Large intestine (tissue), 3 donors: ENCODE data around the gene STK35. TPM values are rescaled to one million over a fixed set of nuclear protein-coding genes. Genes with fewer than 3 reads are reported as not detected.

Source experiments
- DNase-seq, 2 donors: peaks; one replicate each; pipeline versions ENCODE4 v3.0.0 to v3.0.0-alpha.2; 2013
- H3K27ac ChIP-seq: one replicate; pipeline ENCODE4 v1.5.1; 2013; ENCODE audit warnings: low read length
- H3K27me3 ChIP-seq: 2 replicates; pipeline ENCODE4 v1.6.1; 2013; ENCODE audit warnings: low read length; ENCODE audit not compliant: control insufficient read depth, insufficient read depth
- H3K36me3 ChIP-seq: 2 replicates; pipeline ENCODE4 v1.6.1; 2013; ENCODE audit warnings: low read length; ENCODE audit not compliant: control insufficient read depth, insufficient read depth
- H3K4me1 ChIP-seq: one replicate; pipeline ENCODE4 v1.6.1; 2013; ENCODE audit warnings: low read length; ENCODE audit not compliant: control insufficient read depth, insufficient read depth
- H3K4me3 ChIP-seq: one replicate; pipeline ENCODE4 v1.5.1; 2013; ENCODE audit warnings: low read length
- H3K9me3 ChIP-seq: one replicate; pipeline ENCODE4 v1.6.1; 2013; ENCODE audit warnings: mild to moderate bottlenecking, low read depth, low read length, moderate library complexity; ENCODE audit not compliant: control insufficient read depth
- WGBS: methylation state at CpG from one replicate; pipeline ENCODE4 v1.1.5; 2013; ENCODE audit warnings: low lambda C conversion rate; ENCODE audit not compliant: insufficient coverage; 5-methylcytosine and 5-hydroxymethylcytosine counted together
- polyA plus RNA-seq: library from polyadenylated mRNA; unstranded; fragments of 120-200 nt; gene quantifications from one replicate; pipeline ENCODE4 v1.2.1, GENCODE V29; 2013

STK35 gene
- polyA plus RNA-seq, 1 donor, result 16.0 TPM

GRCh38 chr20:2135013-2135412 lies 33.4 kb downstream of the STK35 start:
- Histone ChIP-seq H3K36me3 (peaks cover 17% of the 10 kb centered on the region), H3K27me3 (no peaks in the 10 kb centered on the region), H3K9me3 (no peaks in the 10 kb centered on the region), H3K4me3 (no peak overlapping the region), H3K4me1 (no peaks in the 10 kb centered on the region), H3K27ac (no peak overlapping the region)
- no CpG with 5 or more reads among the region's 4 CpGs for WGBS
- DNase-seq, result no peak

DNA sequence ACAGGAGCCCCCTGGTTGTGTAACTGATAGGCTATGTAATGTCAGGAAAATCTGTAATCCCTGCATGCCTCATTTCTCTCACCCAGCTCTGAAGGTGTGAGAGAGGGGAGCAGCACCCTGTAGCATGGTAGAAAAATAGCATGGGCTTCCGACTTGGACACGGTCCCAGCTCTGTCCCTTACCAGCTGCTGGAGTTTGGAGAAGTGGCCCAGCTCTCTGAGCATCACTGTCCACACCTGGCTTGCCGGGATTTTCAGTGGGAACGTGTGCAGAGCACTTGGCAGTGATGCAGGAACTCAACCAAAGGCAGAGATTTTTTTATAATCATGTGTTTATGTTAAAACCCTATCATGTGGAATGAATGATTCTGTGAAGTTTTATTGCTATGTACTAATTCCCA lies 34.6 kb downstream of the STK35 start:
- H3K36me3 ChIP-seq, result peaks cover 24% of the 10 kb centered on the region
- DNase-seq, result no peak
- H3K27ac ChIP-seq, result no peak overlapping the region
- no CpG with 5 or more reads among the region's 4 CpGs for WGBS
- H3K4me1 ChIP-seq, result no peaks in the 10 kb centered on the region
- no peak overlapping the region for H3K4me3 ChIP-seq
- no peaks in the 10 kb centered on the region for H3K27me3 ChIP-seq
- no peaks in the 10 kb centered on the region for H3K9me3 ChIP-seq

GRCh38 chr20:2137552-2138201 lies 36.0 kb downstream of the STK35 start:
- Histone ChIP-seq H3K27ac (no peak overlapping the region), H3K36me3 (peaks cover 22% of the 10 kb centered on the region), H3K27me3 (no peaks in the 10 kb centered on the region), H3K9me3 (no peaks in the 10 kb centered on the region), H3K4me1 (no peaks in the 10 kb centered on the region), H3K4me3 (no peak overlapping the region)
- WGBS, result 74% methylated on average over 4 of the region's 11 CpGs
- DNase-seq, result no peak

DNA sequence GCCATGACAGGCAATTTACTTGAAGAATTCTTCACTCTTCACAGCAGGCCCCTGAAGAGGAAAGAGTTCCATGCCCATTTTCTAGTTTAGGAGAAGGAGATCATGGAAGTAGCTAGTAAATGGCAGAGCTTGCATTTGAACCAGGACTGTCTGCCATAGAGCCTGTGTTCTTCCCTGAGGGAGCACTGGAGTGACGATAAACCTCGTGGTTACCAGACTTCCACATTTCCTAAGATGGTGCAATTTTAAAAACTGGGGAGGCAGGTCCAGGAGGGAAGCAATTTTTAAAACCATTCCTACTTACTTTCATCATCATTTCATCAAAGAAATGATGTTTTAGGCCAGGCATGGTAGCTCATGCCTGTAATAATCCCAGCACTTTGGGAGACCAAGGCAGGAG lies 36.8 kb downstream of the STK35 start:
- Histone ChIP-seq H3K4me1 (no peaks in the 10 kb centered on the region), H3K4me3 (no peak overlapping the region), H3K9me3 (no peaks in the 10 kb centered on the region), H3K27ac (no peak overlapping the region), H3K27me3 (no peaks in the 10 kb centered on the region), H3K36me3 (peaks cover 25% of the 10 kb centered on the region)
- DNase-seq, result no peak
- no CpG with 5 or more reads among the region's 2 CpGs for WGBS

DNA sequence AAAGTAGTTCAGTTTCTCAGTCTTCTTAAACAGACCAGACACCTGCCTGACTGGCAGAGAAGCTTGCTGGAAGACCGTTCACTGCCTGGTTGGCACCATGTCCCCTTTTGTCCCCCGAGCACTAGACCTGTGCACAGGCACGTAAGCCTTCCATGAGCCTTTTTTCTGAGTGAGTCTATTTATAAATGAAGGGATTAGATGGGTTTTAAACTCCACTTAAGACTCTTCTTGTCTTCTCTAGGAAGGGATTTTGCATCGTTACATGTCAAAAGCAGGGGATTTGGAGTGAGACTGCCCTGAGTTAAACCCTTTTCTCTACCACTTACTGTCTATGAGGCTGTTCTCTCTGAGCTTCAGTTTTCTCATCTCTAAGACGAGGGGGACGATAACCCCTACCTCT lies 37.6 kb downstream of the STK35 start:
- peaks cover 28% of the 10 kb centered on the region for H3K36me3 ChIP-seq
- H3K4me1 ChIP-seq, result no peaks in the 10 kb centered on the region

GRCh38 chr20:2139736-2140135 lies 38.1 kb downstream of the STK35 start:
- Histone ChIP-seq H3K9me3 (no peaks in the 10 kb centered on the region), H3K4me1 (no peaks in the 10 kb centered on the region), H3K4me3 (no peak overlapping the region), H3K36me3 (peaks cover 33% of the 10 kb centered on the region), H3K27ac (no peak overlapping the region), H3K27me3 (no peaks in the 10 kb centered on the region)
- no CpG with 5 or more reads among the region's 2 CpGs for WGBS
- no peak for DNase-seq

More for the DNA sequence above, 37.6 kb downstream of the STK35 start:
- H3K9me3 ChIP-seq, result no peaks in the 10 kb centered on the region
- no CpG with 5 or more reads among the region's 6 CpGs for WGBS
- H3K27ac ChIP-seq, result no peak overlapping the region
- H3K27me3 ChIP-seq, result no peaks in the 10 kb centered on the region
- no peak for DNase-seq
- H3K4me3 ChIP-seq, result no peak overlapping the region

GRCh38 chr20:2140561-2140960 lies 38.9 kb downstream of the STK35 start:
- peaks cover 41% of the 10 kb centered on the region for H3K36me3 ChIP-seq
- DNase-seq, result no peak
- H3K9me3 ChIP-seq, result no peaks in the 10 kb centered on the region
- WGBS, result no CpG with 5 or more reads among the region's 1 CpG
- H3K27ac ChIP-seq, result no peak overlapping the region
- H3K27me3 ChIP-seq, result no peaks in the 10 kb centered on the region
- H3K4me1 ChIP-seq, result no peaks in the 10 kb centered on the region
- H3K4me3 ChIP-seq, result no peak overlapping the region

DNA sequence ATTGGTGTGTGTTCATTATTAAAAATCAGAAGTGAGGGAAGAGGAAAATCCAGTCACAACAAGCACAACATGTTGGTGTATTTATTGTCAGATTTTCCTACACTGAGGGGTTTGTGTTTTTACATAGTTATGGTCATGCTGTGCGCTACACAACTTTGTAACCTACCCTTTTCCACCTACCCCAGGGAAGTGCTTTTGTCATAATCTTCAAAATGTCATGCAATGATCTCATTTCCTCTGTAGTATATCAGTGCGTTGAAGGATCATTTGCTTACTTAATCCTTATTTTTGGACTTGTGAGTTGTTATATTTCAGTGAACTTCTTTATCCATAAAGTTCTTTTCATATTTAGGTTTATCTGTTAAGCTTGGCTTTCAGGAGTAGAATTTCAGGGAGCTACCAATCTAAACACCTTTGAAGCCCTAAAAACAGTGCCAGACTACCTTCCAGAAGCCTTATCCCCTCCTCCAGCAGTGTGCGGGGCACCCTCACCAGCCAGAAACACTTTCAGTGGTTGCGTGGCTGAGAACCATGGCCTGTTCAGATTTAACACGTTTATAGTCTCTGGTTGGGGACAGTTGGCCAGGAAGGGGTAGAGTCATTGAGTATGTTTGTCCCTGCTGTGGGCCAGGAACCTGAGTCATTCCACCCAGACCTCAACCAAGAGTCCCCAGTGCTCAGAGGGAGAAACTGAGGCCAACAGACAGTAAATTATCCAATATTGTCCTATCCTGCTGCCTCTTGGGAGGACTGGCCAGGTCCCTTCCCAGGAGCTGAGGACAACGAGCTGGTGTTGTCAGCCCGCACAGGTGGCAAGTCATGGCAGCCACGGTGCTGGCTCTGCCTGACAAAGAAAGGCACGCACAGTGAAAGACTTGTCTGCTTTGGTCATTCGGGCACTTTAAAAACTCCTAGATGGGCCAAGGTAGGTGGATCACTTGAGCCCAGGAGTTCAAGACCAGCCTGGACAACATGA lies 40.3 kb downstream of the STK35 start:
- H3K36me3 ChIP-seq, result peaks cover 51% of the 10 kb centered on the region
- H3K9me3 ChIP-seq, result no peaks in the 10 kb centered on the region
- no peak overlapping the region for H3K27ac ChIP-seq
- no peaks in the 10 kb centered on the region for H3K4me1 ChIP-seq
- 90% methylated on average over 3 of the region's 10 CpGs for whole genome bisulfite sequencing
- no peak overlapping the region for H3K4me3 ChIP-seq
- H3K27me3 ChIP-seq, result no peaks in the 10 kb centered on the region
- no peak for DNase-seq

- no peak for DNase-seq
- Histone ChIP-seq H3K36me3 (peaks cover 55% of the 10 kb centered on the region), H3K4me1 (no peaks in the 10 kb centered on the region), H3K9me3 (no peaks in the 10 kb centered on the region), H3K27ac (no peak overlapping the region), H3K27me3 (no peaks in the 10 kb centered on the region), H3K4me3 (no peak overlapping the region)
- no CpG with 5 or more reads among the region's 6 CpGs for WGBS
Observed at GRCh38 chr20:2142649-2143048, 41.0 kb downstream of the STK35 start.

- Histone ChIP-seq H3K27ac (no peak overlapping the region), H3K4me1 (no peaks in the 10 kb centered on the region), H3K36me3 (peaks cover 57% of the 10 kb centered on the region), H3K27me3 (no peaks in the 10 kb centered on the region), H3K9me3 (no peaks in the 10 kb centered on the region), H3K4me3 (no peak overlapping the region)
- DNase-seq, result no peak
- WGBS, result 94% methylated on average over 9 of the region's 10 CpGs
Observed at GRCh38 chr20:2143594-2143993, 42.0 kb downstream of the STK35 start.
